ENCODE measurements around the gene GRID1.
"Not testable (repeated sequence)": the region's sequence is repeated elsewhere in the genome, so short reads cannot be mapped to it uniquely, and the experiment has no call there.

Gene GRID1

DNA sequence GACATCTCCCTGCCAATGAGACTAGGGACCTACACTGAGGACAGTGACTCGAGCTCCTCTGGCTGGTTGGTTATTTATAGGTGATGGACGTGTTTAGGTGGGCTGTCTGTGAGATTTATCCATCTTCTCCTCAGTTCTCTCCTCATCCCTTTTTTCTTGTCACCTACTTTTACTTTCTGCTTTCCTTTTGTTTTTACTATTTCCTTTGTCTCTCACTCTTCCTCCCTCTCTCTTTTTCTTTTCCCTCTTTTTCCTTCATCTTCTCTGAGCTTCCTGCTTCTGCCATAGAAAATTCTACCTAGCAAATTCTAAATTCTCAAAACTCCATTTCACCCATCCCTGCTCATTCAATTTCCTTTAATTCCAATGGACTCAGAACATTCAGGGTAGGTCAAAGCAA, 478.0 kb downstream of the GRID1 start:
- DNase-seq = no peak

DNA sequence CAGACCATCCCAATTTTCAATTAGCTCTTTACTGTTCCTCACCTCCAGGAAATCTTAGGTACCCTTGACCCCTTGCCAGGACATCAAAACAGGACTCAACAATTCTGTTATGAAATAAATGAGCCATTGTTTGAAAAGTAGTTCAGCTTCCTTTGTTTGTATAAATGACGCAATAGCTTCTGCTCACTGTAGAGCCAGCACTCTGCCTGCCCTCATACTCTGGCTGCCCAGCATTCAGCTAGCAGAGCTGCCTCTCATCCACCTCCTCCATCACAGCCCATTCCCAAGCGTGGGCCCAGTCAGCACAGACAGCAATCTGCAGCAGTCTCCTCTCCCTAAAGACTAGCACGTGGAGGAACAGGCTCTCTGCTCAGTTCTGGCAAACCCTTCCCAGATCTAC, 478.6 kb downstream of the GRID1 start:
- DNase-seq = no peak

DNA sequence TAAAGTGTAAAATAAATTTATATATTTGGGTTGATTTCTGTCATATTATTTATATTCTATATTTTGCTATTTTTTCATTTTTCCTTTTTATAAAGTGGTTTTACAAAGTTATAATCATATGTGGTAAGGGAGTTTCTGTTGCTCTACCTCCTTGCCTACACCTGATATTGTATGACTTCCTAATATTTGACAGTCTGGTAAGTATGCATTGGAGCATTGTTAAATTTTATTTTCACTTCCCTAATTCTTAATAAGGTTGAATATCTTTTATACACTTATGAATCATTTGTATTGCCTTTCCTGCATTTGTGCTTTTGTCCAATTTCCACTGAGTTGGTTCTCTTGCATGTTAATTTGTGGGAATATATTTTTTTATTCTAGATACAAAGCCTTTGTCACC, 492.4 kb downstream of the GRID1 start:
- no peak for DNase-seq

DNA sequence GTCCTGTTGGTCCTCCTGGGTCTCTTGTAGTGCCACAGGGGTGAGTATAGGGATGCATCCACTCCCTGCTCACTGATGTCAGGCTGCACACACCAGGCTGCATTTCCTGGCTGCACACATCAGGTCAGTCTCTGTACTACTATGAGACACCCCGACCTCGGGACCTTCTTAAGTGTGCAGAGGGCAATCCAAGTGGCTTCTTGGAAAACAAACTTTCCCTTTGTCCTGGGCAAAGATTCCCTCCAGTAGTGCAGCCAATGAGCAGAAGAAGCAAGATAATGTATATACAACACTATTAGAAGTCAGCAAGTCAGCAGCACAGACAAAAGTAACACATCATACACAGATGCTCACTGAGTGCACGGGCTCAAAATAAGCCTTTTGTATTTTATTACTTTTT, 493.5 kb downstream of the GRID1 start:
- no peak for DNase-seq

DNA sequence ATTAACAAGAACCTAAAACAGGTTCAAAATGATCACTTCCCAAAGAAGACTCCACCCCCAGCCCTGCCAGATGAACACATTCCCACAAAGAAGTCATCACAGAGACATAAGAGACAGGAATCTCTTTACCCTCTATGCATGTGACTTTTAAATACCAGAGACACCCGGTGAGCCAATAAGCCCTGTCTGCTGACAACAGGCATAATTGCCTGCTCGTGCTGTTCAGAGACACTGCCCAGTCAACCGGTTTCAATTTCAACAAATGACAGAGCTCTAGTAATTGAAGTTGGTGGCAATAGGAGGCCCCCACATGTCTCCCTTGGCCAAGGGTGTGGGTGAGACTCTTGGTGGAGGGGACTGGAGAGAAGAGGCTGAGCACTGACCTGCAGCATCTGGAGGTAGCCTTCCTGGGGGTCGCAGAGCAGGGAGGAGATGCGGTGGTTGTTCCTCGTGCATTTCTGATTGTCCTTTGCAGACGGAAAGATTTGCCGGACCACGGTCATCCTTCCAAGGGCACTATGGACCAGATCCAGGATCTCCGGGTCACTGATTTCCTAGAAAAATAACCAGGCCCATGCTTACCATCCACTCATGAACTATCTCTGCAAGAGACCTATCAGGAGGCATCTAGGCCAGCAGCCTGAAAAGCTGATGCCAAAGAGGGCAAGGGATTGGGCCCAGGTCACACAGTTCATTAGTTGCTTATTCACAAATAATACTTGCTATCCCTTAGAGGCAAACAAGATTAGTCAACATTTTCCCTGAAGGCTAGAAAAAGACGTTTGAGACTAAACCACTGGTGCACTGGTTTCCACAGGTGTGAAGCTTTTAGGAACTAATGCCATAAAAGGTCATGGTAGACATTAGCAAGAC, 497.7 kb downstream of the GRID1 start:
- DNase-seq = no peak

DNA sequence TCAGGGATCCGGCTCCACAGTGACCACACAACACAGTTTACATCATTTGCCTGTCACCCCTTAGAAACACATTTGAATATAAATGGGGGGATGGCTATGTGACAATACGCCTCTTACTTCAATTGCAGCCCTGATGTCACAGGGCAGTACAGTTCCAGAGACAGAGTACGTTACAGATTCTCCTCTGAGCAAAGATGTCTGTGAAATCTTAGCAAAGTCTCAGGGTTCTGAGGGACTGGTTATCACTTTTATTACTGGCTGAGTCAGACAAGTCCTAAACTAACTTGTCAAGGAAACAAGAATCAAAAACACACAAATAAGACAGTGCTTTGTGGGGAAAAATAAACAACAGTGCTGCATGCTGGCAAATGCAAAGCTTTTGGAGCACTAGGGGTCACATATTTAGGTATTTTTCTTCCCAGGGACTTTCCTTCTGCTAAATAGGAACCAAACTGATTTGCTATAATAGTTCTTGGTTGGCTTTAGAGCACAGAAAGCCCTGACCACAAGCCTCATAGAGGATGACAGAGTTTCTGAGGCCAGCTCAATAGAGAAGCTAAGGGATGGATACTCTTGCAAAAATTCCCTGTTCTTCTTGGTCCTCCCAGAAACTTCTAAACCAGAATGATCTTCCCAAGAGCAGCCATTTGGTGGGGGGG, 501.6 kb downstream of the GRID1 start:
- no peak for DNase-seq

DNA sequence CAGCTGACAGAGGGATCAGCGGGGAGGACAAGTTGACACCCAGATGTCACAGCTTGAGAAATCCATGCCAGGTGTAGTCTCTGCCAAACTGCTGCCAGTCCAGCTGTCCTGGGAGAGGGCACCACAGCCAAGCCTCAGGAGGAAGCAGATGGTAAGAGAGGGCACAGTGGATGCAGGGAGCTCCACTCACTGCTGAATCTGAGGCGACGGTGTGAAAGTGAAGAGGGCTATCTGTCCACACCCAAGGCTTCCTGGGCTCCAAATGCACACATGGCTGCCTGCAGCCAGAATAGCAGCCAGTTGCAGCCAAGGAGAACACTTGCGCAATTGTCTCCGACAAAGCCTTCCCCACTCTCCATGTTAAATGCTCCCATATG, 502.4 kb downstream of the GRID1 start:
- no peak for DNase-seq

DNA sequence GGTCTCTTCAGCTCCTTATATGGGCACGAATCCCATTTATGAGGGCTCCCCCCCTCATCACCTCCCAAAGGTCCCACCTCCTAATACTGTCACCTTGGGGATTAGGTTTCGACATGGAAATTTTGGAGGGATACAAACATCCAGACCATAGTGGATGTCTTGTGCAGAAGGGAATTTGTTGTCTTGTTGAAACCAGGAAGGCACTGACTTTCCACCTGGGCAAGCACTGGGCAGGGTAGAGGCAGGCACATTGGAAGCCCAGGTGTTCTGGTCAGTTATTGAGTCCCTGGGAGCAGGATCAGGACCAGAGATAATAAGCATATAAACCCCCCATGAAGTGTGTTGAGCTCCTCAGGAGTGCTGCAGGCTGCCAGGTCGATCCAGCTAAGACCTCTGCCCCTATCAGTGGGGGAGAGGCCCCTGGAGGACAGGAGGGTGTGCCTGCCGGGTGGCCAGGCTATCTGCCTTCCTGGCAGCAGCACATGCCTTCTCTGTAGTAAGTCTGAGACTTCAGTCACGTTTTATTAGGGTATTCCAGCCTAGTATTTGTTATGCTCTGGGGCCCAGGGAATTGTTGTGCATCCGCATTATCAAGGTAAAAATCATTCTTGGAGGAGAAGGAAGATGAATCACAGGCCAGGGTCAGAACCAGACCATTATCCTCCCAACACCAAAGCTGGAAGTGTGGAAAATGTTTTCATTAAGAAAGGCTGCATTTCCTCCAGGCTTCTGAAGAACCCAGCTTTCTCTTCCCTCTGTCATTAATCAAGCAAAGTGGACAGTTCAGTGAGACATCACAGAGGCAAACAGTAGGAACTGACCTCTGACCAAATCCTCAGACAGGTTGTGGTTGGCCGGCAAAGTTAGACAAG, 503.1 kb downstream of the GRID1 start:
- DNase-seq = no peak

DNA sequence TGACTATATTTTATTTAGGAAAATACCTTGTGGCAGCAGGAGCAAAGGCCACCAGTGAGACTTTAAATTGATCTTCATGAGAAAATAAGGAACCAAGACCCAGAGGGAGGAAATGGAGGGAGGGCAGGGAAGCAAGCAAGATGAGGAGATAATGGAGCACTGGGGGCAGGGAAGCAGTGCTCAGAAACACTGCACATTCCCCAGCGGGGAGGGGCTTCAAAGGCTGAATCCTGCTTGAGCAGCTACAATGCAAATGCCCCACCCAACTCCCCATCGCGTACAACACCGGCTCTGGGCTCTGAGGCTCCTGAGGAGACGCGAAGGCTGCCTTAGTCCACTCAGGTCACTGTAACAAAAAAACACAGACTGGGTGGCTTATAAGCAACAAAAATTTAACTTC, 503.8 kb downstream of the GRID1 start:
- no peak for DNase-seq

DNA sequence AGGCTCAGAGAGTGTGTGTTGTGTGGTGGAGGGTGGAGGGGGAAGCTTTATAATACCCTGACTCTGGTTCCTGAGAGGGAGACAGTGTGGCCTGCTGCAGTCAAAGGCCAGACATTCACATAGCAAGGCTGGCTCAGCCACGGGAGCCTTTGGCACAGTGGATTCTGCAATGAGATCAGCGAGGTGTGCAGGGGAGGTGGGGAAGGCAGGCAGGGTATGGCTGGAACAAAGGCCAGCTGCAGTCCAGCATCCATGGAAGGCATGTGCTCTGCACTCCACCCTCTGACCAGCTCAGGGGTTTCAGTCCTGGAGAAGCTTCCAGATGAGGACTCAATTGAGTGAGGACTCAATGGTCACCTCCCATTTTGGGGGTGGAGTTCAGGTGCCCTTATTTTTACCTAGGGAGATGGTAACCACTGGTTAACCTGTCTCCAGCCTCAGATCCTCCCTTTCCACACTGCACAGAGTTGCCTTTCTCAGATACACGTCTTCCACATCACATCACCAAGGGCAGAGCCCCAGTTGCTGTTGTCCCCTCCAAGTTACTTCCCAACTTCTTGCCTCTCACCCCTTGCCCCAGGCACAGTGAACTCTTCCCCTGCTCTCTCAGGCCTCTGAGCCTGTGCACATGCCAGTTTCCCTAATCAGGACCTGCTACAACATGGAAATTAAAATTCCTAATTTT, 504.9 kb downstream of the GRID1 start:
- no peak for DNase-seq

DNA sequence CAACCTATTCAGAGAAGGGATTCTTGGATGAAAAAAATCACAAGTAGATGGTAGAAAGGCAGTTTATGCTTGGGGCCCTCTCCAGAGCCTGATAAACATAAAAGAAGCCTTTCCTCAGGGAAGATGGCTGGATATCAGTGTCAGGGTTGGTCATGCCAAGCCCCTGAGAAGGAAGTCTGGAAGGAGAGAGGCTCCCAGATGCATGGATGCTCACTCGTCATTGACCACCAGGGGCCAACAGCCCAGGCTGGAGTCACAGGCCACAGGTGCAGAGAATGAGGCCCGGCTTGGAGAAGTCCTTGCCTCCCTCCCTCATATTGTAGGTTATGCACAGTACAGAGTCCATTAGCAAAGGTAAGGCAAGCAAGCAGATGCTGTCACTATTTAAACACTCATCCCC, 506.7 kb downstream of the GRID1 start:
- no peak for DNase-seq

DNA sequence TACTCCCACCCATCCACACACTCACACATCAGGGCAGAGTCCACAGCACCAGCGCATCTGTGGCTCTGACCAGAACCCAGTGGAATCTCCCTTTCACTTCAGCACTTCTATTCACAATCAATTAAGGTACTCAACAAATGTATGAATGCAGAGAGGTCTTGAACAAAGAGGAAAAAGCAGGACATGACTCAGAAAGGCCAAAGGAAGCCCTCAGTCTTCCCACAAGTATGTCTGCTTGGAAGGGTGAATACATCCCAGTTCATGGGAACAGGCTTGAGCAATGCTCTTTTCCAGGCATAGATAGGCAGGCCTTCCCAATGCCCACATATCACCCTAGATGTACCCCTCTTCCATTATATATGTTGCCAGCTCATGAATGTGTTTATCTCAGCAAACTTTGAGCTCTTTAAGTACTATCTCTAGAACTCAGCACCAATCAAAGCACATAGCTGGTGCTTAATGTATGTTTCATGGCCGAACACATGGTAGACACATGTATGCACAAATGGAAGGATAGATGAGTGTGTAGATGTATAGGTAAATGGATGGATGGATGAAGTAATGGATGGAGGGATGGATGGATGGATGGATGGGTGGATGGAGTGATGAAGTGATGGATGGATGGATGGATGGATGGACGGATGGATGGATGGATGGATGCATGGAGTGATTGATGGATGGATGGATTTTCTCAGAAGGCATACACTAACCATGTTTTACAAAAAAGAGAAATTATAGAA, 507.6 kb downstream of the GRID1 start:
- no peak for DNase-seq

DNA sequence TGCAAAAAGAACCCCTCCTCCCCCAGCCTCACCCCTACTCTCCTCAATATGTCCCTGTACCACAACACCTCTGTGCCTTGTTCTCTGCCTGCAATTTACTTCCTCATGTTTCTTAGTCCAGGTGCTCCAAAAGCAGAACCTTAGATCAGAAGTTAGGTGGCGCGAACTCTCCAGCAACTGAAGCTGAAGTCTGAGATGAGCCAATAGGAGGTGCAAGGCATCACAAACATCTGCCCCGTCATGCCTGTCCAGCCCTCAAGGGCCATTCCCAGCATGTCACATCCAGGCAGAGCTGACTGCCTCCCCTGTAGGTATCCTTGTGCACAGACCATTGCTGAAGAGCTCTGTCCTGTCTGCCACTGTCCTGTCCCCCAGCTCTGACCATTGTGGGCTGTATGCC, 508.8 kb downstream of the GRID1 start:
- DNase-seq = no peak

DNA sequence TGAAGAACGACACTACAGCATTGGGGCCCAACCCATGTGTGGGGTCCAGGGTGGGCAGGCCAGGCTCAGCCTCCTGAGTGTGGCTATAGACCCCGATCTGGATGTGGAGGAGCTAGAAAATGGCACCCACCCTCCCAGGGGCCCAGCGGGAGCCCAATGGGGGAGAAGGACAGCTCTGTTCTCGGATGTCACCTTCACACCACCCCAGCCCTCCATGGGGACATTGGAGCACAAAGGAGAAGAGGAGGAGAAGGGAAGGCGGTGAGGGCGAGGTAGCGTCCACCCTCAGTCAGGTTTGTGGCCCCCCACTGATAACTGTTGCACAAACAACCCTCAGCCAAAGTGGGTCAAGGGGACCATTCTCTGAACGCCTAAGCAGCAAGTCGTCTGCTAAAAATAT, 509.3 kb downstream of the GRID1 start:
- DNase-seq = no peak

DNA sequence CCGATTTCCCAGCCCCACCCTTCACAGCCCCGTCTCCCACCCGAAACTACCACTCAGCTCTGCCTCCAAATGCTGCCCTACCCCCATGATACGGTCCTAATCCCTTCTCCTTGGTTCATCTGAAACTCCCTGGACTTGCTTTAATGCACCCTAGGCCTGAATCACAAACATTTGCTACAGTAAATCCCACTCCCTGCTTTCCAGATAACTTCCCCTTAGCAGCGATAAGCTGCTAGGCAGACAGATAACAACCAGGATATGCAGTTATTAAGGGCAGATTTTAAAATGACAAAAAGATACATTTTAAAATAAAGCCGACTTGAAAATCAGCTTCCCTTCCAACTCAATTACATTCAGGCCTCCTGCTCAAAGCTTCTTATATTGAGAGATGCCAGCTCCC, 514.7 kb downstream of the GRID1 start:
- no peak for DNase-seq

DNA sequence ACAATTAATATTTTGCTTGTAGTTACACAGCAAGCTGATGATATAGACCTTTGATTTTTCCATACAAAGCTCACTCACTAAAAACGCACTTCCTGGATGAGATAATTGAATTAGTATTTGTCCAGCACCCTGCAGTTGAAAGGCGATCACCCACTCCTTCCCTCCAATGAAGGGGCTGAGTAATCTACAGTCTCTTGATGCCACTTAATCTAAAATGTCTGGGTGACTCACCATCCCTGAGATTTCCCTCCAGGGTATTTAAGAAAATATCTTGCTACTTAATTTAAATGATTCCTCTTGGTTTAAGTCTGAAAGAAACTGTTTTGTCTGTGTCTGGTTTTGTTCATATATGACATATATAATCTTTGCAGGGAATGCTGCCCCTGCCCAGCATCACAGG, 515.3 kb downstream of the GRID1 start:
- no peak for DNase-seq

DNA sequence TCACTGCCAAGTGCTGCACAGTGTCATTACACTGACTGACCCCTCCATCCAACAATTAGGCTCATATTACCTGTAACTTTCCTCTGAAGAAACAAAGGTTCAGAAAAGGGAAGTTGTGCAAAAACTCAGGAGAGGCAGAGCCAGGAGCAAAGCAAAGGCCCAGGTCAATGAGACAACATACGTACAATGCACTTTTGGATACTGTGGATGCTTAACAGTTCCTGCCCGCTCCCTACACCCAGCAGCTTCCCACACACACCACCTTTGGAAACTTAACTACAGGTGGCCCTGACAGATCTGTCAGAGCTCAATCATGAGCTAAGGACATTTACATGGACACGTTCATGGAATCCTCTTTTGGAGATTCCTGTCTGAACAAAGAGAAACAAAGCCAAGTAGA, 515.9 kb downstream of the GRID1 start:
- no peak for DNase-seq

DNA sequence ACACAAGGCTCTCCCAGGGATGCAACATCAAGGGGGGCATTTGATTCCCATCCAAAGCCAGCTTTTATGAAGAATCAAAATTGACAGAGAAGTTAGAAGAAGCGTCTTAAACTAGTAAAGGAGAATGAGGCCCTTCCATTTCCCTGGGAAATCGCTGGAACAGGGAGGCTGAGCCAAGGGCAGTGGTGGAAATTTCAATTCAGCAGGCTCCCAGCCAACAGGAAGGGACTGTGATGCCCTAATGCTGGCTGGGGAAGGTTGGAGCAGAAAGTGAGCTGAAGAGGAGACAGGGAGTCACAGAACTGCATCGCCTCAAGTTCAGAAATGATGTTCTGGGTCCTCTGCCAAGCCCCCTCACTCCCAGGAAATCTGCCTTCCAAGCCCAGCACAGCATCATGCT, 517.3 kb downstream of the GRID1 start:
- DNase-seq = no peak

DNA sequence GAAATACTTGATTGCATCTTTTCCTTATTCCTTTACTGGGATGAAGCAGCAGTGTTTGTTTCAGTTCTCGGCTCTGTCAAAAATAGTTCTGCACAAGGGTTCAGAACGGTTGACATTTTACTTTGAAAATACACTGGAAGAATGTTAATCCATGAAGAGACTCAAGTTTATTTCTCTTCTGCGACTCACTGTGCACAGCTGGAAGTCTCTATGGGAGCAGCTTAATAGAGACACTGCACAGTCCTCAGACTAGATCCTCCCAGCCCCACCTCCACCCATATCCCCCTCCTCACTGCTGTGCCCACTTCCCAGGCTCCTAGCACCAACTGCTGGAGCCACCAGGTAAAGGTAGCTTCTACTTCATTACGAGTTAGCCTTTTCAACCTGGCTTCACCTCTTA, 517.8 kb downstream of the GRID1 start:
- DNase-seq = no peak

DNA sequence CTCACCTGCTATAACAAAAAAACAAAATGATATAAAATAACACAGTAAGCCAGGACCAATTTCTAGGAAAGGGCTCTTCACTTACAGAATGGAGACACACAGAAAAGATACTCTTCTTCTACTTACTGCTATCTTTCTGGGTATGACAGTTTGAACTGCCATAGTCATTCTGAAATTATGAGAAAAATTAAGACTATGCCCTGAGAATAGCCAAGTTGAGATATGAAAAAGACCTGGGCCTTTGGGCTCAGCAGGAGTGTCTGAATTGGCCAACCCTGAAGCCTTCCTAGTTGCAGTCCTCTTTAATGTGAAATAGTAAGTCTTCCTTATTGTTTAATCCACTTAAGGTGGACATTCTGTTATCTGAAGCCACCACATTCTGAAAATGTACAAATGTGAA, 519.5 kb downstream of the GRID1 start:
- no peak for DNase-seq

DNA sequence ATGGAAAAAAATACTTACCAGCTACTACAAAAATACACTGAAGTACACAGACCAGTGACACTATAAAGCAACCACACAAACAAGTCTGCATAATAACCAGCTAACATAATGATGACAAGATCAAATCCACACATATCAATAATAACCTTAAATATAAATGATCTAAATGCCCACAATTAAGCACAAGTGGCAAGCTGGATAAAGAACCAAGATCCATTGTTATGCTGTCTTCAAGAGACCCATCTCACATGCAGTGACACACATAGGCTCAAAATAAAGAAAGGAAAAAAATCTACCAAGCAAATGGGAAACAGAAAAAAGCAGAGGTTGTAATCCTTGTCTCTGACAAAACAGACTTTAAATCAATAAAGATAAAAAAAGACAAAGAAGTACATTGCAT, 527.9 kb downstream of the GRID1 start:
- not testable (repeated sequence) for DNase-seq

DNA sequence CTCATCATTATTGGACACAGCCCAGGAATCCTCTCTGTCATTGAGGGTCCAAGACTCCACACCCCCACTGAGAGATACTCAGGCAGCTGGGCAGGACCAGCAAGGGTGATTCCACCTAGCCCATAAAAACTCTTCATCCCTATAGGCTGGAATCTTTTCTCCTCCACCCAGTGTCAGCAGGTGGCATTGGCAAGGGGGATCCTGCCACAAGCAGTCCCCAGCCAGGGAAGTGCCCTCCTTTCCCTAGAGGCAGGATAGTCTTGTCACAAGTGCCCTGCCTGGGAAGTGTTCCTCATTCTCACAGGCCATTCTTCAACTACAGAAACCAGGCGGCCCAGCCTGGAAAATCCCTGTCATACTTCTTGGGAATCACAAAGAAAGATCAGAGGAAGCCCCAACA, 533.6 kb downstream of the GRID1 start:
- no peak for DNase-seq
